ENCODE measurements around the gene SMCO2.

SMCO2 gene

DNA sequence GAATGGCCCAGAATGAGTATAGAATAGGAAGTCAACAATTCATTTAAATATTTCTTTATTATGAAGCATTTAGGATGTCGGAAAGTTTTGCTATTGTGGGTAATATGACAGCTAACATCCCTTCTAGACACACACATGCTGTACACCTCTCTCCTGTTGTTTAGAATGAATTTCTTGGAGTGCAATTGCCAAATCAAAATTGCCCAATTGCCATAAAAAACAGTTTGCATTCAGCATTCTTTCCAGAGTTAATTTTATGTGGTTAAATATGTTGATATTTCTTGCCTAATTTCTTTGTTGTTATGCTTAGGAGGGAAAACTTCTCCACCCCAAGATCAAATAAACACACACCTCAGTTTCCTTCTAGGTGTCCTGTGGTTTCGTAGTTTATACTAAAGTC is 16.9 kb upstream of the SMCO2 start:
- Histone ChIP-seq H3K4me1 (ENCODE audit: insufficient read depth, low read length) (0 out of 2 replicates have a peak, but pooled peaks cover 5% of the 10 kb centered on the region), H3K27ac (ENCODE audit: low read depth, low read length) (no peak overlapping the region), H3K27me3 (ENCODE audit: insufficient read depth, low read length) (no peaks in the 10 kb centered on the region), H3K4me3 (ENCODE audit: low read length) (no peak overlapping the region), H3K9ac (ENCODE audit: low read depth, low read length) (no peak overlapping the region), H3K9me3 (ENCODE audit: insufficient read depth, low read depth, low read length) (no peaks in the 10 kb centered on the region; the same call in 1 of the 2 replicates), H3K36me3 (ENCODE audit: insufficient read depth, low read length) (no peaks in the 10 kb centered on the region)
- no CpG with 5 or more reads among the region's 2 CpGs for WGBS

DNA sequence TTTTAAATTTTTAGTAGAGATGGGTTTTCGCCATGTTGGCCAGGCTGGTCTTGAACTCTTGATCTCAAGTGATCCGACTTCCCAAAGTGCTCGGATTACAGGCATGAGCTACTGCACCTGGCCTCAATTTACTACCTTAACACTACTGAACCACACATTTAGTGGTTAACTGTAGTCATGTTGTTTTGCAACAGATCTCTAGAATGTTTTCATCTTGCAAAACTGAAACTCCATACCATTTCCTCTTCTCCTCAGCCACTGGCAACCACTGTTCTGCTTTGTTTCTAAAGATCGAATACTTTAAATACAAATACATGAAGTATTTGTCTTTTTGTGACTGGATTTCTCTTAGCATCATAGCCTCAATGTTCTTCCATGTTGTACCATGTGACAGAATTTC is 15.4 kb upstream of the SMCO2 start:
- Histone ChIP-seq H3K9me3 (ENCODE audit: insufficient read depth, low read depth, low read length) (peaks cover 6% of the 10 kb centered on the region; the same call in 1 of the 2 replicates), H3K27me3 (ENCODE audit: insufficient read depth, low read length) (no peaks in the 10 kb centered on the region), H3K9ac (ENCODE audit: low read depth, low read length) (no peak overlapping the region), H3K4me3 (ENCODE audit: low read length) (no peak overlapping the region), H3K27ac (ENCODE audit: low read depth, low read length) (no peak overlapping the region), H3K36me3 (ENCODE audit: insufficient read depth, low read length) (no peaks in the 10 kb centered on the region), H3K4me1 (ENCODE audit: insufficient read depth, low read length) (0 out of 2 replicates have a peak, but pooled peaks cover 5% of the 10 kb centered on the region)
- WGBS = 98% methylated on average over 4 of the region's 4 CpGs

DNA sequence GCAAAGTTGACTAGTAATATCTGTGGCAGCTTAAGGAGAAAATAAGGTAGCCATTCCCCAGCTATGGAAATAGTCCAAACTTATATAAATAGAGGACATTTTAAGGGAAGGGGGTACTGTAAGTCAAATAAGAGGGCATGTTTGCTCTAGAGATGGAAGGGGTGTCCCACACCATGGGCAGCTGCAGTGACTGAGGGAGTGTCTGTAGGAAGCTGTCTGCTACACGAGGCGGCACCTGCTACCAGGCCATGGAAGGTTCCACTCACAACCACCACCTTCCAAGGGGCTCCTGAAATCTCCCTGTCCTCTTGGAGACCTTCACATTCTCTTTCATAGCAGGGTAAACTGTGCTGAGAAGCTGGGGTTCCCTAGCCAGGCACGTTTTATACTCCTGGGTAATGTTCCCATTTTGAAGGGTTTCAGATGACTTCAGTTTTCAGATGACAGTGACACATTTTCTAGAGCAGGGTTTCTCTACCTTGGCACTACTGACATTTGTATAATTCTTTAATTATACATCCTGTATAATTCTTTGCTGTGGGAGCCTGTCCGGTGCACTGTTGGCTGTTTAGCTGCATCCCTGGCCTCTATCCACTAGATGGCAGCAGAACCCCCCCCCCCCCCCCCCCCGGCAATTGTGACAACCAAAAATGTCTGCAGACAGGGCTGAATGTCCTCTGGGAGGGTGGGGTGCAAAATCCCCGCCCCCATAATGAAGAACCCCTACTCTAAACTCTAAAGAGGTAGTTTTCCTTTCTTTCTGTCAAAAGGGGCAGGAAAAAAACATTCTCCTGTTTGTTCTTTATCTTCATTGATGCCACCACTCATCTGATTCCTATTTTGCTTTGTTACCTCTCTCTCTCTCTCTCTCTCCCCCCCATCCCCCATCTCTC is 11.6 kb upstream of the SMCO2 start:
- no peak overlapping the region for H3K27ac ChIP-seq (ENCODE audit: low read depth, low read length)
- no peak overlapping the region for H3K4me3 ChIP-seq (ENCODE audit: low read length)
- H3K9ac ChIP-seq (ENCODE audit: low read depth, low read length) = no peak overlapping the region
- no peaks in the 10 kb centered on the region for H3K36me3 ChIP-seq (ENCODE audit: insufficient read depth, low read length)
- 0 out of 2 replicates have a peak, but pooled peaks cover 3% of the 10 kb centered on the region for H3K4me1 ChIP-seq (ENCODE audit: insufficient read depth, low read length)
- peaks cover 6% of the 10 kb centered on the region; the same call in 1 of the 2 replicates for H3K9me3 ChIP-seq (ENCODE audit: insufficient read depth, low read depth, low read length)
- 78% methylated on average over 4 of the region's 6 CpGs for WGBS
- no peaks in the 10 kb centered on the region for H3K27me3 ChIP-seq (ENCODE audit: insufficient read depth, low read length)

DNA sequence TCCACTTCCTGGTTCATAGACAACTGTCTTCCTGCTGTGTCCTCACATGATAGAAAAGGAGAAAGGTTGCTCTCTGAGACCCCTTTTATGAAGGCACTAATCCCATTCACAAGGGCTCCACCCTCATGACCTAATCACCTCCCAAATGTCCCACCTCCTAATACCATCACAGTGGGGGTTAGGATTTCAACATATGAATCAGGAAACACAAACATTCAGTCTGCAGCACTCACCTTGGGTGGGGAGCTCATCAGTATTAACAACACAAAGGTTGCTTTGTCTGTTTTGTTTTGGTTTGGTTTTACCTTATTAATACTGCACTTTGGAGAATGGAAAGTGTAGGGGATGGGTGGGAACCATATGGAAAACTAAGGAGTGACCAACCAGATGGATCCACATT is 10.5 kb upstream of the SMCO2 start:
- peaks cover 6% of the 10 kb centered on the region; the same call in 1 of the 2 replicates for H3K9me3 ChIP-seq (ENCODE audit: insufficient read depth, low read depth, low read length)

DNA sequence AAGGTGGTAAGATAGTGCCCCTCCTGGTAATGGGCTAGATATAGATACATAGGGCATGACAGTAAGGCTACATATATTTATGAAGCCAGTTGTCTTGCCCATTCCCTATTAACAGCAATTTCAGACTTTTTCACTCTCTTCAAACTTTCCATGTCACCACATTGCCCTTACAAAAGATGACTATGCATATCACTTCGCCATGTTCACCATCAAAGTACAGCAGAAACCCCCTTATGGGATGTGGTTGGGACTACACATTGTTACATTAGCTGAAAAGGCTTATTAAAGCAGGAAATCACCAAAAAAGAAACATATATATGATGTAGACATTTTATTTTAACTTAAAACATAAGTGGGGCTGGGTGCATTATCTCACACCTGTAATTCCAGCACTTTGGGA is 9.8 kb upstream of the SMCO2 start:
- Histone ChIP-seq H3K36me3 (ENCODE audit: insufficient read depth, low read length) (no peaks in the 10 kb centered on the region), H3K9ac (ENCODE audit: low read depth, low read length) (no peak overlapping the region), H3K4me3 (ENCODE audit: low read length) (no peak overlapping the region), H3K27me3 (ENCODE audit: insufficient read depth, low read length) (no peaks in the 10 kb centered on the region), H3K4me1 (ENCODE audit: insufficient read depth, low read length) (0 out of 2 replicates have a peak, but pooled peaks cover 3% of the 10 kb centered on the region), H3K9me3 (ENCODE audit: insufficient read depth, low read depth, low read length) (0 out of 2 replicates have a peak, but pooled peaks cover 6% of the 10 kb centered on the region), H3K27ac (ENCODE audit: low read depth, low read length) (peak overlapping the region; percentile 77; the same call in 1 of the 2 replicates)
- 100% methylated on average over 1 of the region's 1 CpG for WGBS

More for the DNA sequence above, 10.5 kb upstream of the SMCO2 start:
- H3K4me3 ChIP-seq (ENCODE audit: low read length) = no peak overlapping the region
- 0 out of 2 replicates have a peak, but pooled peaks cover 3% of the 10 kb centered on the region for H3K4me1 ChIP-seq (ENCODE audit: insufficient read depth, low read length)
- H3K27ac ChIP-seq (ENCODE audit: low read depth, low read length) = peak overlapping the region; percentile 77; the same call in 1 of the 2 replicates
- H3K9ac ChIP-seq (ENCODE audit: low read depth, low read length) = no peak overlapping the region
- no peaks in the 10 kb centered on the region for H3K27me3 ChIP-seq (ENCODE audit: insufficient read depth, low read length)
- no peaks in the 10 kb centered on the region for H3K36me3 ChIP-seq (ENCODE audit: insufficient read depth, low read length)

DNA sequence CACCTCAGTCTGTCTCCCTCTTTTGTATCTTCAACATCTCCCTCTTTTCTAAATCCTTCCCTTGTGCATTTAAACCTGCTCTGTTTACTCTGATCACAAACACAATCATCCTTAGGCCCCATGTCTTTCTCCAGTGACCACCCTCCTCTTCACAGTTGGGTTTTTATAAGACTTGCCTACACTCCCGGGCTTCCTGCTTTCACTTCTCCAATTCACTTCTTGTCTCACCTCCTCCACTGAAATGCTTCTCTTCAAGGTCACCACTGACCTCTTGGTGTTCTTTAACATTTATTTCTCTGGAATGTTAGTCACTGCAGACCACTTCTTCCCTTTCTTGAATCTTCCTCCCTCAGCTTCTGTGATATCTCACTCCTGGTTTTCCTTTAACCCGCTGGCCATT is 8.7 kb upstream of the SMCO2 start:
- no peaks in the 10 kb centered on the region for H3K27me3 ChIP-seq (ENCODE audit: insufficient read depth, low read length)
- no peak overlapping the region for H3K4me3 ChIP-seq (ENCODE audit: low read length)
- H3K4me1 ChIP-seq (ENCODE audit: insufficient read depth, low read length) = 0 out of 2 replicates have a peak, but pooled peaks cover 3% of the 10 kb centered on the region
- no peak overlapping the region for H3K9ac ChIP-seq (ENCODE audit: low read depth, low read length)
- H3K27ac ChIP-seq (ENCODE audit: low read depth, low read length) = no peak overlapping the region
- WGBS = 90% methylated on average over 2 of the region's 2 CpGs
- H3K9me3 ChIP-seq (ENCODE audit: insufficient read depth, low read depth, low read length) = 0 out of 2 replicates have a peak, but pooled peaks cover 6% of the 10 kb centered on the region
- no peaks in the 10 kb centered on the region for H3K36me3 ChIP-seq (ENCODE audit: insufficient read depth, low read length)

DNA sequence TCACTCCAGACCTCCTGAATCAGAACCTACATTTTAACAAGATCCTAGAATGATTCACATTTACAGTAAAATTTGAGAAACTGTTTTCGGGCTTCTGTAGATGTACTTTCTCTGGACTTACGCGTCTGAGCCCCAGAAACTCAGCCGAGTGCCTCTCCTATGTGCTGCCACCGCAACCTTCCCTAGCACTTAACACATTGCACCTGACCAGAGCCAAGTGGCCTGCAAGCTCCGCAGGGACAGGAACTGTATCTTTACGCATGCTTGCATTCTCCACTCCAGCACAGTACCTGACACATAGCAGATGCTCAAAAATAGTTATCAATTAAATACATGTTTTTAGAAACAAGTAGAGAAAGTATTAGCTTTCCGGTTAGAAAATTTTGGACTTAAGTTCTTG is 1.2 kb downstream of the SMCO2 start:
- no peaks in the 10 kb centered on the region for H3K27me3 ChIP-seq (ENCODE audit: insufficient read depth, low read length)
- H3K4me3 ChIP-seq (ENCODE audit: low read length) = no peak overlapping the region
- H3K9me3 ChIP-seq (ENCODE audit: insufficient read depth, low read depth, low read length) = no peaks in the 10 kb centered on the region
- H3K27ac ChIP-seq (ENCODE audit: low read depth, low read length) = no peak overlapping the region
- 94% methylated on average over 7 of the region's 8 CpGs for WGBS
- no peaks in the 10 kb centered on the region for H3K36me3 ChIP-seq (ENCODE audit: insufficient read depth, low read length)
- H3K4me1 ChIP-seq (ENCODE audit: insufficient read depth, low read length) = 0 out of 2 replicates have a peak, but pooled peaks cover 3% of the 10 kb centered on the region
- no peak overlapping the region for H3K9ac ChIP-seq (ENCODE audit: low read depth, low read length)

DNA sequence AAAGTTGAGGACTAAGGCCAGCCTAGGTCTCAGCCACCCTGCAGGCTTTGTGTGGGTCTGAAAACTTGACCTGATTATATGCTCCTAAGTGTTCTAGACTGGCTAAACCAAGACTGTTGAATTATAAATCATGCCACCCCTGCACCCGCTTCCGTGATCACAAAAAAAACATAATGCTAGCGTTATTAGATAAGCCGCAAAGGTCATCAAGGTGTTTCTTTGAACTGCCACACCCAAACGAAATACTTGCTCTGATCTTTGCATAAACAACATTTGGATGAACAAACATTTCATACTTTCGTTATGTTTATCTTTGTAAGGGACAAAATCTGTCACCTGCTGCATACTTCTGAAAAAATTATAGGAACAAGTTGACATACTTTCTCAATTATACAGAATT is 2.5 kb downstream of the SMCO2 start:
- Histone ChIP-seq H3K9me3 (ENCODE audit: insufficient read depth, low read depth, low read length) (no peaks in the 10 kb centered on the region), H3K27ac (ENCODE audit: low read depth, low read length) (no peak overlapping the region), H3K9ac (ENCODE audit: low read depth, low read length) (no peak overlapping the region), H3K36me3 (ENCODE audit: insufficient read depth, low read length) (no peaks in the 10 kb centered on the region), H3K27me3 (ENCODE audit: insufficient read depth, low read length) (no peaks in the 10 kb centered on the region), H3K4me1 (ENCODE audit: insufficient read depth, low read length) (0 out of 2 replicates have a peak, but pooled peaks cover 3% of the 10 kb centered on the region), H3K4me3 (ENCODE audit: low read length) (no peak overlapping the region)
- WGBS = 97% methylated on average over 6 of the region's 6 CpGs

DNA sequence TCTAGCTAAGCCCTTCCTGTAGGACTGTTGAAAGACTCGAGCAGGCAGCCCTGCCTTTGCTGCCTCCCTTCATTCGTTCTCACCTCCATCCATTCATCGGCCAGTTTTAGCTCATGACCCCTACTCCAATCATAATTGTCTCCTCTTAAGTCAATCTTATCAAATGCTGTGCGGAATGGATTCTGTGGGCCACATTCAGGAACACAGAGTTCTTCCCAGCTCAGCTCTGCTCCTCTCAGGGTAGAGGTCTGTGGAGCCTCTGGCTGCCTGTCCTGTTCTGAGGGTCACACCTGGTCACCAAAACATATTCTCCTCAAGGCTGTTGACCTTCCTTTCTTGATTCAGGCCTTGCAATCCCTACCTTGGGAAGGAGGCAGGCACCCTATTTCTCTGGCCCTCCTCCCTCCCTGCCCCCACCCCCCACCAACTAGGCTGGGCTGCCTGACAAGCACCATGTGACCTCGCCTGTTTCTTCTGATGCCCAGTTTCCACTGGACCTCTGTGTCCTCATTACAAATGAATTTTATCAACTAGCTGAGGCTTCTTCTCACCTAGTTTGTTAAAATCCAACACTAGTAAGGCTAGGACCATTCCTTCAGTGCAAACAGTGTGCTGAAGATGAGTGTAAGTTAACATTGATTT is 3.5 kb downstream of the SMCO2 start:
- H3K4me3 ChIP-seq (ENCODE audit: low read length) = no peak overlapping the region
- H3K36me3 ChIP-seq (ENCODE audit: insufficient read depth, low read length) = no peaks in the 10 kb centered on the region
- 0 out of 2 replicates have a peak, but pooled peaks cover 3% of the 10 kb centered on the region for H3K4me1 ChIP-seq (ENCODE audit: insufficient read depth, low read length)
- H3K27me3 ChIP-seq (ENCODE audit: insufficient read depth, low read length) = no peaks in the 10 kb centered on the region
- H3K27ac ChIP-seq (ENCODE audit: low read depth, low read length) = no peak overlapping the region
- H3K9me3 ChIP-seq (ENCODE audit: insufficient read depth, low read depth, low read length) = no peaks in the 10 kb centered on the region
- WGBS = 92% methylated on average over 5 of the region's 5 CpGs
- no peak overlapping the region for H3K9ac ChIP-seq (ENCODE audit: low read depth, low read length)

DNA sequence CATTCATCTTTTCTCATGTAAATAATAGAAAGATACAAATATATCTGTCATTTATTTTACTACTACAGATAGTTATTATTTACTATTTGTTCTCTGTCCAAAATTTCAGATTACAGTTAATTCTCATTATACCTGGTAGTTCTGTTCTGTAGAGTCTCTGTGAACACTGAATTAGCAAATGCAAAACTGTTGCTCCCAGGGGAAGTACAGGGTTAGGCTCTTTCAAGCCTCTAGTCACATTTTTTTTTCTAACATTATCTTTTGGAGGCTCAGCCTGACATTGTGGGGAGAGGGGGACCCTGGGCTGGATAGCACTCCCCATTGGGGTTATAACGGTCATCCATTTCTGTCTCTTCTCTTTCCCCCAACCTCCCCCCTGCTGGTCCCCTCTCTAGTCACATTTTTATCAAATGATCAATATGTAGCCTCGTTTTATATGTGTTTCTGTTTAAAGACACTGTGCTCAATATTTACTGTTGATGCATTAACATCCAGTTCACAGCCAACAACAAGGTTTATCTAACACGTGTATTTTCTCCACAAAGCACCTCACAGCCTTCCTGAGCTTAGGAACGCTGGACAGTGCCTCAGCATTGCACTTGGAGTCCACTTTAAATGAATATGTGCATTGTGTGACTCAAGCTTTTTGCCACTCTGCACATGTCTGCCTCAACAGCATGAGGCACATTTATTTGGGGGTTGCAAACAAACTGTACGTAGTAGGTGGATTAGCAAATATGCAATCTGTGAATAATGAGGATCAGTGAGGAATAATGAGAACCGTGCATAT is 4.7 kb downstream of the SMCO2 start:
- Histone ChIP-seq H3K9ac (ENCODE audit: low read depth, low read length) (no peak overlapping the region), H3K27ac (ENCODE audit: low read depth, low read length) (no peak overlapping the region), H3K4me1 (ENCODE audit: insufficient read depth, low read length) (0 out of 2 replicates have a peak, but pooled peaks cover 3% of the 10 kb centered on the region), H3K4me3 (ENCODE audit: low read length) (no peak overlapping the region), H3K9me3 (ENCODE audit: insufficient read depth, low read depth, low read length) (no peaks in the 10 kb centered on the region), H3K36me3 (ENCODE audit: insufficient read depth, low read length) (no peaks in the 10 kb centered on the region), H3K27me3 (ENCODE audit: insufficient read depth, low read length) (no peaks in the 10 kb centered on the region)
- WGBS = 88% methylated on average over 6 of the region's 6 CpGs

Data from HUES64 (cell line).